HFF-Myc (cell line): ENCODE data around the gene ULK4.

Source experiments
- DNase-seq: peaks from one replicate; pipeline ENCODE4 v3.0.0-alpha.2; 2011; ENCODE audit warnings: low read depth; ENCODE audit errors: extremely low read depth
- H3K4me3 ChIP-seq: replicated peaks from 2 replicates; pipeline ENCODE4 v1.5.1; 2011; ENCODE audit warnings: low read depth, mild to moderate bottlenecking, control low read depth, low read length
- TF ChIP-seq, protein P1 (sequence below): IDR thresholded peaks from 2 replicates; pipeline ENCODE4 v1.5.1; 2012; ENCODE audit warnings: mild to moderate bottlenecking, low read depth, low read length, control low read depth; ENCODE audit errors: missing control alignments

The ULK4 gene

DNA sequence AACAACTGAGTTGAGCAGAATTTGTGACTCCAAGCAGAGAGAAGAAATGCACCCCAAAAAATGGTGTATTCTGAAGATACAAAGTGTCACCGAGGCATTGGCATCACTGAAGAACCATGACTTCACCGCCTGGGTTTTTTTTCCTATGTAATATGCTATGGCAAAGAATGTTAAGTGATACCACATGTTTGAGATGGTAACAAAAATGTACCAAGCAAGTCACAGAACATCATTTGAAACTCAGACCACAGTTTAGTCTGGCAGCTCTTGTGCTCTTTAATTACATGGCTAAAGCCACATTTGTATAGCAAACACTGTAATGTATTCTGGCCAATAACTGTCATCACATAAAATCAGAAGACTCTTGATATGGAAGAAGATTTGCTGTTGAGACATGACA, 323.5 kb downstream of the ULK4 start:
- DNase-seq, result no peak
- H3K4me3 ChIP-seq, result no peak overlapping the region
- TF ChIP-seq, protein P1, sequence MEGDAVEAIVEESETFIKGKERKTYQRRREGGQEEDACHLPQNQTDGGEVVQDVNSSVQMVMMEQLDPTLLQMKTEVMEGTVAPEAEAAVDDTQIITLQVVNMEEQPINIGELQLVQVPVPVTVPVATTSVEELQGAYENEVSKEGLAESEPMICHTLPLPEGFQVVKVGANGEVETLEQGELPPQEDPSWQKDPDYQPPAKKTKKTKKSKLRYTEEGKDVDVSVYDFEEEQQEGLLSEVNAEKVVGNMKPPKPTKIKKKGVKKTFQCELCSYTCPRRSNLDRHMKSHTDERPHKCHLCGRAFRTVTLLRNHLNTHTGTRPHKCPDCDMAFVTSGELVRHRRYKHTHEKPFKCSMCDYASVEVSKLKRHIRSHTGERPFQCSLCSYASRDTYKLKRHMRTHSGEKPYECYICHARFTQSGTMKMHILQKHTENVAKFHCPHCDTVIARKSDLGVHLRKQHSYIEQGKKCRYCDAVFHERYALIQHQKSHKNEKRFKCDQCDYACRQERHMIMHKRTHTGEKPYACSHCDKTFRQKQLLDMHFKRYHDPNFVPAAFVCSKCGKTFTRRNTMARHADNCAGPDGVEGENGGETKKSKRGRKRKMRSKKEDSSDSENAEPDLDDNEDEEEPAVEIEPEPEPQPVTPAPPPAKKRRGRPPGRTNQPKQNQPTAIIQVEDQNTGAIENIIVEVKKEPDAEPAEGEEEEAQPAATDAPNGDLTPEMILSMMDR, result no peak

DNA sequence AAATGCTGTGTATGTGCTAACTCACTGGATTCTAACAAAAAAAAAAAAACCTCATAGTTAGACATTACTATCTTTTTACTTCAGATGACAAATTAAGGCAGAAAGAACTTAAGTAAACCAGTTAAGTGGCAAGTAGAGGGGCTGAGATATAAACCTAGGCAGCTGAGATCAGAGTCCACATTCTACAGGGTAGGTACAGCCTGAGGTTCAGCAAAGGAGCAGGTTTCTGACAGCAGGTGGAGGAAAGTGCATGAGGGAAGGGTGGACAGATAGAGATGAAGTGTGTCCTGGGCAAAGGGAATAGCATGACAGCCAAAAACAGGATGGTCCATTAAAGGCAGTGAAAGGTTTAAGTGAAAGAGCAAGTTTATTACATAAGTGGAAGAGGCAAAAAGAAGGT, 329.2 kb downstream of the ULK4 start:
- no peak for DNase-seq
- TF ChIP-seq, protein P1, result no peak
- H3K4me3 ChIP-seq, result no peak overlapping the region

DNA sequence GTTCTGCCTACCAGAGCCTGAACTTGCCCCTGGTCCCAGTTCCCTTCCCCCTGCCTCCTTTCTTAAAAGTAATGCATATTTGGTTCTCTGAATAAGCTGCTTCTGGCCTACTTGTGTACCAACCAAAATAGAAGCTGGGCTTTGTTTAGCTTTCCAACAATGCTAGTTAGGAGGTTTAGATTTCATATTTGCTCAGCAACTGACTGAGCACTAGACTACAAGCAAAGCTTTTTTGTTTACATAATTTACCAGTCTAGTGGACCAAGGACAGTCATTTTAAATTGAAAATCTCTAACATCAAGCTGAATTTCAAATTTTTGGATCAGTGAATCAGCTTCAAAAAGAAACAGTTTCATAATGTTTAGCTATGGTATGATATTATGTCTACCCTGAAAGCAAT, 331.2 kb downstream of the ULK4 start:
- no peak overlapping the region for H3K4me3 ChIP-seq
- no peak for DNase-seq
- TF ChIP-seq, protein P1, result no peak

DNA sequence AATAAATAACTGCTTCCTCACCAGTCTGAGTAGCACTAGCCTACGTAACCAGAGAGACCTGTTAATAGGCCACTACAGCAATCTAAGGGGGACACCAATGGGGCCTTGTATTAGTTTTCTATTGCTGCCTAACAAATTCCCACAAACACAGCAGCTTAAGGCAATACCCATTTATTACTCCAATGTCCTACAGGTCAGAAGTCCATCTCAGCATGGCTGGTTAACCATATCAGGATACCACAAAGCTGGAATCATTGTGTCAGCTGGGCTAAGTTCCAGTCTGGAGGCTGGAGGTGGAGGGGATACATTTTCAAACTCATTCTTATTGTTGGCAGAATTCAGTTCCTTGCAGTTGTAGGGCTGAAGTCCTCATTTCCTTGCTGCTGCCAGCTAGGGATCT, 331.9 kb downstream of the ULK4 start:
- DNase-seq, result no peak
- TF ChIP-seq, protein P1, result no peak
- no peak overlapping the region for H3K4me3 ChIP-seq

DNA sequence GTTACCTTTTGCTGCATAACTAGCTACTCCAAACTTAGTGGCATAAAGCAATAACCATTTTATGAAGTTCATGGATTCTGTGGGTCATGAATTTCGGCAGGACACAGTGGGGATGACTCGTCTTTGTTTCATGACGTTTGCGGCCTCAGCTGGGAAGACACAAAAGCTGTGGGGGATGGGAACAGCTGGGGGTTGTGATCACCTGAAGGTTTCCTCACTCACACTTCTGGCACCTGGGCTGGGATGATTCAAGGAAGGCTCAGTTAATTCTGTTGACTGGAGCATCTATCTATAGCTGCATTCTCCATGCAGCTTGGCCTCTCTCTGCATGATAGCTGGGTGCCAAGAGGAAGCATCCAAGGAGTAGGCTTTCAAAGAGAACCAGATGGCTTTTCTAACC, 332.8 kb downstream of the ULK4 start:
- H3K4me3 ChIP-seq, result no peak overlapping the region
- DNase-seq, result no peak
- TF ChIP-seq, protein P1, result no peak

DNA sequence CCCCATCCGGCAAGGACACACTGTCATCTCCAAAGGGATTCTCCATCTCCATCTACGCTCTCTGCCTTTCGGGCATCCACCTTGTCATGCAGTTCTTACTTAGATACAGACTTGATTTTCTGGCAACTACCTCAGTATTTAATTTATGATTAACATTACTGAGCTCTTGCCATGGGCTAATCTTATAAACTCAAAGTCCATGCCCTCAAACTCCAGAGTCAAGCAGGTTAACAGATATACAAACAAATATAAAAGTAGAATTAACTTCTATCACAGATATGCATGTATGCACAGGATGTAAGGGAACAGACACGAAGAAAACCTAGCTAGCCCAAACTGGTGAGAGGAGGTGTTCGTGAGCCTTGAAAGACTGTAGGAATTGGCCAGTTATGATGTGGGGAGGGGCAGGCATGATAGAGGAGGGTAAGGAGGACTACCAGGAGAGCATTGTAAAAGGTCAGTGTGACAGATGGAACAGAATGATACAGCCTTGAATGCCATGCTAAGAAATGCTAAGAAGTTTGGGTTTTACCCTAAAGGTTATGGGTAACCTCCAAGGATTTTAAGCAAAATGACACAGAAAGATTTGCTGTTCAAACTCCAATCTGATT, 334.3 kb downstream of the ULK4 start:
- TF ChIP-seq, protein P1, result no peak
- DNase-seq, result no peak
- H3K4me3 ChIP-seq, result no peak overlapping the region

DNA sequence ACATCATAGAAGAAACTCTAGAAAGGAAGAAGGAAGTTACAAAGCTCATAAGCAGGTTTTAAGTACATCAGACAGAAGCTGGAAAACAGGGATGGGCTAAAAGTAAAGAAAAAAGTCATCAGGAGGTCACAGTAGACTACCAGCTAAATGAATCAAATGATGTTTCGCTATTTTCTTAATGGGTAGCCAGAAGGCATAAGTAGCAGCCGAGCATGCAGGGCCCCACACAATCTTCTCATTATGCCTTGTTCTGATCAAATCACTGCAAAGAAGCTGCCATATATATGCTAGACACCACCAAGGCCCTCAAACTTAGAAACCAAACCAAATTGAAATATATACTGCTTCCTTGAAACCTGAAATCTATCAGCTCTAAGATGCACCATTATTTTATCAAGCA, 349.1 kb downstream of the ULK4 start:
- no peak overlapping the region for H3K4me3 ChIP-seq
- DNase-seq, result no peak
- TF ChIP-seq, protein P1, result no peak
